ENCODE data around the gene NOD1. TPM values are rescaled to one million over a fixed set of nuclear protein-coding genes. Genes with fewer than 3 reads are reported as not detected.
A peak's percentile ranks its signal among the peaks of the same experiment; 100 is the strongest.

The NOD1 gene
- total RNA-seq, 1 donor = 3.9 TPM

GRCh38 chr7:30428246-30429155 lies 50.1 kb downstream of the NOD1 start:
- no peak for TF ChIP-seq CTCF (IDR thresholded peaks at IDR 0.05; ENCODE audit: insufficient read depth, low read depth, low read length)
- DNase-seq (ENCODE audit: low read depth) = no peak
- H3K4me3 ChIP-seq (ENCODE audit: low read depth, low read length) = no peak overlapping the region

- no peak overlapping the region for H3K4me3 ChIP-seq (ENCODE audit: low read depth, low read length)
- TF ChIP-seq CTCF (IDR thresholded peaks at IDR 0.05; ENCODE audit: insufficient read depth, low read depth, low read length) = no peak
- no peak for DNase-seq (ENCODE audit: low read depth)
Measured at GRCh38 chr7:30427296-30428070, 51.1 kb downstream of the NOD1 start.

- no peak for DNase-seq (ENCODE audit: low read depth)
- TF ChIP-seq CTCF (IDR thresholded peaks at IDR 0.05; ENCODE audit: insufficient read depth, low read depth, low read length) = no peak
- H3K4me3 ChIP-seq (ENCODE audit: low read depth, low read length) = no peak overlapping the region
Measured at GRCh38 chr7:30424506-30424905, 54.1 kb downstream of the NOD1 start.

GRCh38 chr7:30423788-30424505 lies 54.6 kb downstream of the NOD1 start:
- H3K4me3 ChIP-seq (ENCODE audit: low read depth, low read length) = no peak overlapping the region
- TF ChIP-seq CTCF (IDR thresholded peaks at IDR 0.05; ENCODE audit: insufficient read depth, low read depth, low read length) = no peak
- no peak for DNase-seq (ENCODE audit: low read depth)

GRCh38 chr7:30422922-30423321 lies 55.7 kb downstream of the NOD1 start:
- DNase-seq (ENCODE audit: low read depth) = peak; percentile 4
- H3K4me3 ChIP-seq (ENCODE audit: low read depth, low read length) = no peak overlapping the region
- TF ChIP-seq CTCF (IDR thresholded peaks at IDR 0.05; ENCODE audit: insufficient read depth, low read depth, low read length) = no peak

GRCh38 chr7:30421647-30422196 lies 56.9 kb downstream of the NOD1 start:
- no peak for DNase-seq (ENCODE audit: low read depth)
- TF ChIP-seq CTCF (IDR thresholded peaks at IDR 0.05; ENCODE audit: insufficient read depth, low read depth, low read length) = no peak
- H3K4me3 ChIP-seq (ENCODE audit: low read depth, low read length) = no peak overlapping the region
